Heart right ventricle (tissue), 16 donors: Measurements from ENCODE around the gene FAM171A1. TPM values are rescaled to one million over a fixed set of nuclear protein-coding genes. Genes with fewer than 3 reads are reported as not detected.

Experiments used
- ATAC-seq, 8 donors: fragments of 200-7000 bp; cut with Tn5 transposase; one replicate each; pipeline ENCODE4 v1.9.1; 2020; ENCODE audit warnings: mild to moderate bottlenecking in 8 of 8, moderate library complexity in 8 of 8, moderate number of reproducible peaks in 1 of 8
- DNase-seq, 2 donors: peaks; one replicate each; pipeline ENCODE4 v3.0.0-alpha.2; 2020
- H3K27ac ChIP-seq, 10 donors: fragments of 200-600 bp; sonication (generic) in 2 of 10; one replicate each; pipeline versions ENCODE4 v1.5.0 to v1.8.0; 2020 to 2022; ENCODE audit warnings: mild to moderate bottlenecking in 3 of 10
- H3K27me3 ChIP-seq, 7 donors: fragments of 200-600 bp; one replicate each; pipeline ENCODE4 v1.8.0; 2021 to 2022; ENCODE audit warnings: mild to moderate bottlenecking in 2 of 7
- H3K36me3 ChIP-seq, 9 donors: fragments of 200-600 bp; sonication (generic) in 1 of 9; one replicate each; pipeline versions ENCODE4 v1.5.0 to v1.8.0; 2020 to 2022; ENCODE audit warnings: mild to moderate bottlenecking in 2 of 9
- H3K4me1 ChIP-seq, 9 donors: fragments of 200-600 bp; sonication (generic) in 1 of 9; one replicate each; pipeline versions ENCODE4 v1.5.0 to v1.8.0; 2020 to 2022; ENCODE audit warnings: mild to moderate bottlenecking in 4 of 9
- H3K4me3 ChIP-seq, 10 donors: fragments of 200-600 bp; sonication (generic) in 2 of 10; one replicate each; pipeline versions ENCODE4 v1.5.0 to v1.8.0; 2020 to 2022; ENCODE audit warnings: mild to moderate bottlenecking in 7 of 10, moderate library complexity in 2 of 10
- H3K9me3 ChIP-seq, 11 donors: fragments of 200-600 bp in 10 of 11; sonication (generic) in 2 of 11; one replicate each; pipeline versions ENCODE4 v1.5.0 to v1.8.0; 2013 to 2022; ENCODE audit warnings: mild to moderate bottlenecking in 2 of 11, control low read depth in 1 of 11, moderate library complexity in 1 of 11
- WGBS, 2 donors: extraction: QIAGEN DNeasy Blood & Tissue Kit; methylation state at CpG; one replicate each; pipeline ENCODE4 v1.1.7; 2013; ENCODE audit warnings: inconsistent platforms in 1 of 2; 5-methylcytosine and 5-hydroxymethylcytosine counted together
- intact Hi-C, 10 donors: fragments of 100-400 bp; cut with DNase I; formaldehyde crosslinking; loops; one replicate each; pipeline versions ENCODE4 v1.11.1 to v1.14.2; 2022
- polyA plus RNA-seq, 2 donors: library from polyadenylated mRNA; stranded (reverse); fragments of 200-250 nt; gene quantifications; one replicate each; pipeline ENCODE4 v1.2.3, GENCODE V29; 2013
- total RNA-seq, 10 donors: library from RNA; stranded (reverse); fragmentation: NEBNext Ultra II Directional in 3 of 10; extraction: Animal tissue kit (Norgen Biotek cat#: 25700) in 3 of 10; gene quantifications; one replicate each; pipeline versions ENCODE4 v1.2.1 to v1.2.4, GENCODE V29; 2021 to 2023
- TF ChIP-seq, protein P1 (sequence below), 9 donors: fragments of 200-600 bp; sonication (generic) in 2 of 9; IDR thresholded peaks; one replicate each; pipeline versions ENCODE4 v1.5.0 to v1.8.0; 2021 to 2022; ENCODE audit warnings: antibody characterized with exemption in 9 of 9, mild to moderate bottlenecking in 5 of 9, moderate library complexity in 1 of 9
- donor health status: Arrhythmogenic right ventricular cardiomyopathy.
- donor health status: ischemic (EF 13 %, LVEDD 7.1; RV severe dilation, severe dysfunction).
- donor health status: healthy with polysubstance abuse.
- donor health status: DM: no; HTN: yes; CAD: no.
- donor health status: DM: no; HTN: no; CAD: no.
- donor health status: ischemic (EF 25% LVEDD 6.9; RV normal size, moderate dysfunction).
- donor health status: ischemic (EF 25% LVEDD 5.7; RV mildly dilated, moderate dysfunction).
- donor health status: healthy.
- donor health status: DM: yes; HTN: yes; CAD: no.
- donor health status: Ischemic cardiomyopathy.
- donor health status: ischemic (EF 35%, LVEDD 5.7; RV mildly dilated, moderate dysfunction).
- donor health status: nonischemic (EF 11% LVEDD 7.7; RV severe dilation, severe dysfunction).
- donor health status: DM: yes; HTN: yes; CAD: no.
- donor health status: PGD.
- donor health status: ischemic (EF 29% LVEDD 5.4; RV normal size, mild dysfunction).
- donor health status: nonischemic (EF 23%, LVEDD 6.1; RV moderate dilation, normal function).

Gene FAM171A1
- total and polyA plus RNA-seq, 12 donors, result 3.5 to 10.5 (median 6.8) TPM

DNA sequence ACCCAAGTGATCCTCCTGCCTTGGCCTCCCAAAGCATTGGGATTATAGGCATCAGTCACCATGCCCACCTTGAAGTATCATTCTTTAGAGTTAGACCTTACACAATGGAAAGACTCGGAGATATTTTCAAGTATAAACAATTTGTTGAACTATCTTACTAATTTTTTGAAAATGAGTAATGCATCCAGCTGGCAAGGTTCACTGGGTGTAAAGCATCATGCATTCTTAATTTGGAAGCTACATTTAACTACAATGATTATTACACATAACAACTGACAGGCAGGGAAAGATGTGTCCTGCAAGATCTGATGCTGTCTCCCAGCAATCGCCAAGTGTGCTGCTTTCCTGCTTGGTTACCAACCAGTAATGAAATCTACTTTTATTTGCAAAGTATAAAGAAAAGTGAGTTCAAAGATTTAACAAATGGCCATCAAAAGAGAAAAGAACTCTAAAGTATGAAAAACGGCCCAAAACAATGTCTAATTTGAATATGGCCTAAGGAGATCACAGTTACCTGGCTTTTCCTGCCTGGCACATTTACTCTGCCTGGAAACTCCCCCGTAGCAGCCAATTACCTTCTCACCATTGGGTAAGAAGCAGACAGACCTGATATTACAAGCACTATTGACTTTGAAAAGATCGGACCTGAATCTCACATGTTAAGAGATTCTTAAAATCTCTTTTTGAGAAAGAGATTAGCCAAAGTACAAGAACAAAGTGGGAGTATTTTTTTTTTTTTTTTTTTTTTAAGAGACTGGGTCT is 143.3 kb downstream of the FAM171A1 start:
- no peak overlapping the region for H3K4me3 ChIP-seq
- no peak overlapping the region for H3K27ac ChIP-seq
- ATAC-seq (no peak), DNase-seq (no peak)
- H3K36me3 ChIP-seq, result peaks cover 0 to 4% (median 0%) of the 10 kb centered on the region in 9 donors
- WGBS, 2 donors, result 86 to 90% methylated on average over 5 of the region's 5 CpGs
- H3K4me1 ChIP-seq, result no peaks in the 10 kb centered on the region
- intact Hi-C loops, result loop anchor here in 1 of 10 donors (5.0 kb wide), 1 partner anchor 1900 kb away; the partner anchor contains the start of gene CUBN
- TF ChIP-seq, protein P1, sequence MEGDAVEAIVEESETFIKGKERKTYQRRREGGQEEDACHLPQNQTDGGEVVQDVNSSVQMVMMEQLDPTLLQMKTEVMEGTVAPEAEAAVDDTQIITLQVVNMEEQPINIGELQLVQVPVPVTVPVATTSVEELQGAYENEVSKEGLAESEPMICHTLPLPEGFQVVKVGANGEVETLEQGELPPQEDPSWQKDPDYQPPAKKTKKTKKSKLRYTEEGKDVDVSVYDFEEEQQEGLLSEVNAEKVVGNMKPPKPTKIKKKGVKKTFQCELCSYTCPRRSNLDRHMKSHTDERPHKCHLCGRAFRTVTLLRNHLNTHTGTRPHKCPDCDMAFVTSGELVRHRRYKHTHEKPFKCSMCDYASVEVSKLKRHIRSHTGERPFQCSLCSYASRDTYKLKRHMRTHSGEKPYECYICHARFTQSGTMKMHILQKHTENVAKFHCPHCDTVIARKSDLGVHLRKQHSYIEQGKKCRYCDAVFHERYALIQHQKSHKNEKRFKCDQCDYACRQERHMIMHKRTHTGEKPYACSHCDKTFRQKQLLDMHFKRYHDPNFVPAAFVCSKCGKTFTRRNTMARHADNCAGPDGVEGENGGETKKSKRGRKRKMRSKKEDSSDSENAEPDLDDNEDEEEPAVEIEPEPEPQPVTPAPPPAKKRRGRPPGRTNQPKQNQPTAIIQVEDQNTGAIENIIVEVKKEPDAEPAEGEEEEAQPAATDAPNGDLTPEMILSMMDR (IDR thresholded peaks at IDR 0.05), result no peak
- no peaks in the 10 kb centered on the region for H3K27me3 ChIP-seq
- peaks cover 0 to 4% (median 0%) of the 10 kb centered on the region in 11 donors for H3K9me3 ChIP-seq

DNA sequence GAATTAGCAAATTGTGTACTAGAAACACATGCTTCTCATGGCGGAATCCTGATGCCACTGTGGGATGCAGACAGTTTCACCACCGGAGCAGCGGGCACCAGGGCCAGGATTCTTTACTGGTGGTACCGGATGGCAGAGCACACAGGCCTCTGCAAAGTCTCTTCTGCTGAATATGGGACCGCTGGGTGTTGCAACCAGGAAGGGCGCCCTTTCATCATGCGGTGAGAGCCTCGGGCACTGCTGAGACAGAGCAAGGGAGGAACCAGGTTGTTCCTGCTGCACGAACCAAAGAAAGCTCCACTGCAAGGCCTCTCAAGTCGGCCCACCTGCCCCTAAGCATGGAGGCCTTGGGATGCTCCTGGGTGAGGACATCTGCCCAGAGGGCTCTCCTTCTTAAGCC is 145.6 kb downstream of the FAM171A1 start:
- Histone ChIP-seq H3K27ac (no peak overlapping the region), H3K36me3 (peaks cover 0 to 4% (median 0%) of the 10 kb centered on the region in 9 donors), H3K4me1 (no peaks in the 10 kb centered on the region), H3K4me3 (no peak overlapping the region), H3K27me3 (no peaks in the 10 kb centered on the region), H3K9me3 (peaks cover 0 to 4% (median 0%) of the 10 kb centered on the region in 11 donors)
- intact Hi-C loops, result loop anchor here in 1 of 10 donors (5.0 kb wide), 1 partner anchor 1902 kb away; the partner anchor contains the start of gene CUBN
- DNase-seq (no peak), ATAC-seq (no peak)
- 96 to 97% methylated on average over 10 of the region's 10 CpGs for WGBS, 2 donors
- TF ChIP-seq, protein P1 (IDR thresholded peaks at IDR 0.05), result no peak

DNA sequence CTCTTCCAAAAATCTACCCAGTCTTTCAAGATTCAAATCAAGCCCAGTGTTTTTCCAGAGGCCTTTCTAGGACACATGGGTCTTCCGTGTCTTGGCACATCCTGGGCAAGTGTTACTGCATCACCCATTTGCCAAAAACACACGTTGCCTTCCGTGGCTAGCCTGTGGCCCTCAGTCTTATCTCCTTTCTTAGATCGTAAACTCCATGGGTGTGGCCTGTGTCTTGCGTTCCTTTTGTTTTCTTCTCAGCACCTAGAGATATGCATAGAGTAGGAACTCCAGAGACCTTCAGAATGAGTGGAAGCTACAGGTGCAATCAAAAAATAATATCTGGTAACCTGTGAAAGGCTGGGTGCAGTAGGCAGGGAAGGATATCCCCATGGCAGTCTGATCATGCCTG is 146.1 kb downstream of the FAM171A1 start:
- H3K9me3 ChIP-seq, result peaks cover 0 to 4% (median 0%) of the 10 kb centered on the region in 11 donors
- intact Hi-C loops, result loop anchor here in 1 of 10 donors (5.0 kb wide), 1 partner anchor 1902 kb away; the partner anchor contains the start of gene CUBN
- TF ChIP-seq, protein P1 (IDR thresholded peaks at IDR 0.05), result no peak
- H3K27me3 ChIP-seq, result no peaks in the 10 kb centered on the region
- DNase-seq (no peak), ATAC-seq (no peak)
- WGBS, 2 donors, result 97 to 98% methylated on average over 5 of the region's 5 CpGs
- H3K4me3 ChIP-seq, result no peak overlapping the region
- no peak overlapping the region for H3K27ac ChIP-seq
- H3K36me3 ChIP-seq, result peaks cover 0 to 7% (median 0%) of the 10 kb centered on the region in 9 donors
- H3K4me1 ChIP-seq, result no peaks in the 10 kb centered on the region

DNA sequence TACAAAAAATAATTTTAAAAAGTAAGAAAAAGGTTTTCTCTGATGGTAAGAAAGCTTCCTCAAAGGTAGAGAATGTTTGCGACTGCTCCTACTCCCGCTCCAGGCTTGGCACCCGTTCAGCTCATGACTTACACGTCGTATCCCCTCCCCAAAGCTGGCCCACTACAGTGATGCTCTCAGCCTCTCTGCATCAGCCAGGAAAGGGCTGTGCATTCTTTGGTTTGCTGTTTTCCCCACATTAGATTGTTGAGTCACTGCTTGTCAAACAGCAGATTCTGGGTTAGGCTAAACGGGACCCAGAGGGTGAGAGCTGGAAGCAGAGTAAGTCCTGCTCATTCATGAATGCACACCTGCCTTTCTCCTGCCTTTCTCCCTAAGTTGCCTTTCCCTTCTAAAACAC is 147.9 kb downstream of the FAM171A1 start:
- no peak overlapping the region for H3K27ac ChIP-seq
- 74 to 77% methylated on average over 6 of the region's 6 CpGs for WGBS, 2 donors
- ATAC-seq, result peak in 1 of 8 donors; percentile 33

More for the DNA sequence above, 147.9 kb downstream of the FAM171A1 start:
- no peaks in the 10 kb centered on the region for H3K4me1 ChIP-seq
- H3K9me3 ChIP-seq, result peaks cover 0 to 4% (median 0%) of the 10 kb centered on the region in 11 donors
- TF ChIP-seq, protein P1 (IDR thresholded peaks at IDR 0.05), result no peak
- H3K4me3 ChIP-seq, result no peak overlapping the region
- no peak for DNase-seq
- intact Hi-C loops, result no loop called here
- no peaks in the 10 kb centered on the region for H3K27me3 ChIP-seq
- H3K36me3 ChIP-seq, result peaks cover 0 to 18% (median 0%) of the 10 kb centered on the region in 9 donors
